OCI-LY1 (cell line): Measurements from ENCODE around the gene NAP1L5.

Source experiments
- H2AFZ ChIP-seq: fragments of 200-600 bp; sonication (generic), shearing (Covaris generic); 2 replicates; pipeline ENCODE4 v1.6.0; 2014; ENCODE audit warnings: antibody characterized with exemption, mild to moderate bottlenecking, low read length
- H3F3A ChIP-seq: fragments of 200-600 bp; sonication (generic), shearing (Covaris generic); 2 replicates; pipeline ENCODE4 v1.6.0; 2014; ENCODE audit warnings: mild to moderate bottlenecking, antibody characterized with exemption, low read length, moderate library complexity; ENCODE audit not compliant: insufficient read depth
- H3K27ac ChIP-seq: fragments of 200-600 bp; sonication (generic); 2 replicates; pipeline ENCODE4 v1.5.1; 2014; ENCODE audit warnings: low read length, mixed run types, mild to moderate bottlenecking, low read depth; ENCODE audit not compliant: poor library complexity, severe bottlenecking
- H3K27me3 ChIP-seq: fragments of 200-600 bp; sonication (generic); 2 replicates; pipeline ENCODE4 v1.6.0; 2014; ENCODE audit warnings: antibody characterized with exemption, mild to moderate bottlenecking, low read length, moderate library complexity; ENCODE audit not compliant: insufficient read depth
- H3K36me3 ChIP-seq: fragments of 200-600 bp; sonication (generic); 2 replicates; pipeline ENCODE4 v1.6.1; 2014; ENCODE audit warnings: mild to moderate bottlenecking, antibody characterized with exemption, low read length, moderate library complexity, mixed read lengths; ENCODE audit not compliant: insufficient read depth
- H3K4me1 ChIP-seq: fragments of 200-600 bp; sonication (generic); 2 replicates; pipeline ENCODE4 v1.5.1; 2014; ENCODE audit warnings: mild to moderate bottlenecking, low read length, moderate library complexity; ENCODE audit not compliant: insufficient read depth, severe bottlenecking
- H3K4me2 ChIP-seq: fragments of 200-600 bp; sonication (generic), shearing (Covaris generic); 2 replicates; pipeline ENCODE4 v1.6.1; 2014; ENCODE audit warnings: low read length
- H3K4me3 ChIP-seq: fragments of 200-600 bp; sonication (generic); 2 replicates; pipeline ENCODE4 v1.5.1; 2014; ENCODE audit warnings: low read length, low read depth, mild to moderate bottlenecking, mixed read lengths; ENCODE audit not compliant: poor library complexity, severe bottlenecking
- H3K79me2 ChIP-seq: fragments of 200-600 bp; shearing (Covaris generic); 2 replicates; pipeline ENCODE4 v1.6.1; 2016; ENCODE audit warnings: mixed run types, low read length, mixed read lengths; ENCODE audit not compliant: insufficient read depth
- H3K9ac ChIP-seq: fragments of 200-600 bp; sonication (generic), shearing (Covaris generic); 2 replicates; pipeline ENCODE4 v1.6.1; 2014; ENCODE audit warnings: mild to moderate bottlenecking, low read length, mixed read lengths
- H3K9me2 ChIP-seq: fragments of 200-600 bp; sonication (generic), shearing (Covaris generic); 2 replicates; pipeline ENCODE4 v1.6.1; 2014; ENCODE audit warnings: low read depth, mild to moderate bottlenecking, low read length, mixed read lengths
- H3K9me3 ChIP-seq: fragments of 200-600 bp; shearing (Covaris generic); 2 replicates; pipeline ENCODE4 v1.6.1; 2014; ENCODE audit warnings: low read length, mixed read lengths
- H4K20me1 ChIP-seq: fragments of 200-600 bp; sonication (generic), shearing (Covaris generic); 2 replicates; pipeline ENCODE4 v1.6.0; 2016; ENCODE audit warnings: mild to moderate bottlenecking, low read length; ENCODE audit not compliant: insufficient read depth
- EZH2 ChIP-seq: fragments of 200-600 bp; sonication (generic), shearing (Covaris generic); IDR thresholded peaks from 2 replicates; pipeline ENCODE4 v1.8.0; 2017; ENCODE audit warnings: borderline replicate concordance, mixed run types, mild to moderate bottlenecking, antibody characterized with exemption, low read length, moderate library complexity, mixed read lengths
- TF ChIP-seq, protein P1 (sequence below): fragments of 200-600 bp; sonication (generic), shearing (Covaris generic); IDR thresholded peaks from 2 replicates; pipeline ENCODE4 v1.5.1; 2017; ENCODE audit warnings: mild to moderate bottlenecking, antibody characterized with exemption, low read length, moderate library complexity, mixed read lengths

Gene NAP1L5

DNA sequence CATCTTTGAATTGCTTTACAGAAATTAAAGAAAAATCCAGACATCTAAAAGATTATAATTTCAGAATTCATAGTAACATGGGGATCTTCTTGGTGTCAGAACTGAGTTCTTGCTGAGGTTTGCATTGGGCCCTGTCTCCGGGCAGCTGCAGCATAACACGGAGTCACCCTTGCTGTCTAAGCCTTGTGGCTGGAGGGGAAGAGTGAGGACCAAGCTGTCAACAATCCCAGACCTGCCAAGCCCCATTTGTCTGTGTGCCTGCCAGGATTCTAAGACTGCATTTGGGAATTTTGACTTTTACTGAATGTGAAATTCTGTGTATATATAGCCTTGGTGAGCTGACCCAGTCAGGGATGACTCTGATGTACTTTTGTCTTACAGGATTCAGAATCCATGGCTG is 25.2 kb upstream of the NAP1L5 start:
- Histone ChIP-seq H3K9ac (no peak overlapping the region), H3F3A (no peaks in the 10 kb centered on the region), H3K4me2 (no peak overlapping the region), H3K9me2 (no peaks in the 10 kb centered on the region), H3K79me2 (no peaks in the 10 kb centered on the region), H3K27me3 (no peaks in the 10 kb centered on the region), H2AFZ (no peak overlapping the region), H3K4me3 (no peak overlapping the region), H3K27ac (no peak overlapping the region), H3K36me3 (peaks cover 5% of the 10 kb centered on the region; the same call in 1 of the 2 replicates), H3K4me1 (no peaks in the 10 kb centered on the region), H3K9me3 (no peaks in the 10 kb centered on the region), H4K20me1 (no peaks in the 10 kb centered on the region)
- TF ChIP-seq EZH2: no peak
- TF ChIP-seq, protein P1, sequence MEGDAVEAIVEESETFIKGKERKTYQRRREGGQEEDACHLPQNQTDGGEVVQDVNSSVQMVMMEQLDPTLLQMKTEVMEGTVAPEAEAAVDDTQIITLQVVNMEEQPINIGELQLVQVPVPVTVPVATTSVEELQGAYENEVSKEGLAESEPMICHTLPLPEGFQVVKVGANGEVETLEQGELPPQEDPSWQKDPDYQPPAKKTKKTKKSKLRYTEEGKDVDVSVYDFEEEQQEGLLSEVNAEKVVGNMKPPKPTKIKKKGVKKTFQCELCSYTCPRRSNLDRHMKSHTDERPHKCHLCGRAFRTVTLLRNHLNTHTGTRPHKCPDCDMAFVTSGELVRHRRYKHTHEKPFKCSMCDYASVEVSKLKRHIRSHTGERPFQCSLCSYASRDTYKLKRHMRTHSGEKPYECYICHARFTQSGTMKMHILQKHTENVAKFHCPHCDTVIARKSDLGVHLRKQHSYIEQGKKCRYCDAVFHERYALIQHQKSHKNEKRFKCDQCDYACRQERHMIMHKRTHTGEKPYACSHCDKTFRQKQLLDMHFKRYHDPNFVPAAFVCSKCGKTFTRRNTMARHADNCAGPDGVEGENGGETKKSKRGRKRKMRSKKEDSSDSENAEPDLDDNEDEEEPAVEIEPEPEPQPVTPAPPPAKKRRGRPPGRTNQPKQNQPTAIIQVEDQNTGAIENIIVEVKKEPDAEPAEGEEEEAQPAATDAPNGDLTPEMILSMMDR: no peak

DNA sequence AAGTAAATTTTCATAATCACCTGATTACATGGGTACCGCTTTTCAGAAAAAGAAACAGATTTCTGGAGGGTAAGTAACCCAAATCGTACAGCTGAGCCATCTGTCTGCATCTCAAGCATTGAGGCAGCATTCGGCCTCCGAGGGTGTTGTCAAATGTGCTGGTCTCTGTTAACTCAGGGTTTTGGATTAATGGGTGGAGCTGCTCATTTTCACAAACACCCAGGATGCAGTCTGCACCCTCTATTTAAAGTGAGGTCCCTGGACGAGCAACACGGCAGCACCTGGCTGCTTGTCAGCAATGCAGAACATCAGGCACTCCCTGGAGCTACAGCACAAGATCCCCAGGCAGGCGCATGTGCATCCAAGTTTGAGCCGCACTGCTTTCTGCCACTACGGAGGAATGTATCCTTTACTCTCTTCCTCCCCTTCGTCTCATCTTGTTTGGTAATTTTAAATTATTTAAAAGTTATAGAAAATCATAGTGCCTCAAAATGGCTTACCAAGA is 24.7 kb upstream of the NAP1L5 start:
- H3F3A ChIP-seq: no peaks in the 10 kb centered on the region
- no peaks in the 10 kb centered on the region for H3K79me2 ChIP-seq
- H3K9me3 ChIP-seq: peaks cover 5% of the 10 kb centered on the region
- H3K9ac ChIP-seq: no peak overlapping the region
- H3K36me3 ChIP-seq: peaks cover 10% of the 10 kb centered on the region
- no peaks in the 10 kb centered on the region for H4K20me1 ChIP-seq
- no peak for TF ChIP-seq EZH2
- TF ChIP-seq, protein P1: no peak
- no peak overlapping the region for H3K4me2 ChIP-seq
- H3K9me2 ChIP-seq: no peaks in the 10 kb centered on the region
- no peak overlapping the region for H2AFZ ChIP-seq
- H3K27me3 ChIP-seq: no peaks in the 10 kb centered on the region
- no peak overlapping the region for H3K27ac ChIP-seq
- no peak overlapping the region for H3K4me3 ChIP-seq
- no peaks in the 10 kb centered on the region for H3K4me1 ChIP-seq

DNA sequence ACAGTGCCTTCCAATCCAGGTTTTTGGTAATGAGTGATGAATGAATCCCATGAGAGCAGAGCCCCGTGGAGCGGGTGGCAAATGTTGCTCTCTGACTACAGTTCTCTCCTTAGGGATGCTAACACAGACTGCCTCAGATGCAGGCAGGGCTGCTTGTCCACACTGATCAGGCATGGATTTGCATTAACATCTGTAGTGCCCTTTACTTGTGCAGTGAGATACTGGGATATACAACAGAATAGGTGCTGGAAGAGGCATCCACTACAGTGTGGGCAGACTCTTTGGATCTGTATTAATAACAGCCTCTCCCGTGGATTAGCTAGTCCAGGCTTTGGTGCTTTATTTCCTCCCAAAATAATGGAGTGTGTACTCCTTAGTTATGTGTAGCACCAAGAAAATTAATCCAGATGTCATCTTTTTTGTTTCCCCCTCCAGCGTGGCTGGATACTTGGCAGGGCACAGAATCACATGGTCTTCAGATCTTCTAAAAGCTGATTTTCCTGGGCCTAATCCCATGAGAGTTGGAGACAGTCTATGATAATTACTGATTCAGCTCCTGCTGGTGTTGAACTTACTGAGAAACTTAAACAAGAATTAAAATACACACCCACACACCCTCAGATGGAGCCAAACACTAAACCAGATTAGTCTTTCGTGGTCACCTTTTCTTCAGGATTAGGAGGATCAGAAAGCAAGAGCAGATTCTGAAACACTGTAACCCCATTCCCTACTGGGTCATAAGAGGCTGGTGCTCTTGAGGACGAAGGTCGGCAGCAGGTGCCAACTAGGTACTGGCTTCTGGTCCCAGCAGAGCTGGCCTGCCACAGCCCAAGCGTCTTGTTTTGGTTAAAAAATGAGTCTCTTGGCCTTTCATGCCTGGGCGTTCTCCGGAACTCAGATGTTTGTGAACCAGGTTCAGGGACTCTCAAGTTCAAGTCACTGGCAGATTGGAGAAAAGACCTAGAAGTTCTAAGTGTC is 23.1 kb upstream of the NAP1L5 start:
- no peak overlapping the region for H3K9ac ChIP-seq
- H3K4me1 ChIP-seq: no peaks in the 10 kb centered on the region
- H3K4me2 ChIP-seq: no peak overlapping the region
- H3K27ac ChIP-seq: no peak overlapping the region
- TF ChIP-seq, protein P1: no peak
- no peak for TF ChIP-seq EZH2
- no peaks in the 10 kb centered on the region for H3K79me2 ChIP-seq
- H2AFZ ChIP-seq: no peak overlapping the region
- H3K9me3 ChIP-seq: peaks cover 8% of the 10 kb centered on the region
- peaks cover 16% of the 10 kb centered on the region for H3K36me3 ChIP-seq
- no peaks in the 10 kb centered on the region for H3K9me2 ChIP-seq
- H4K20me1 ChIP-seq: no peaks in the 10 kb centered on the region
- H3K27me3 ChIP-seq: no peaks in the 10 kb centered on the region
- H3K4me3 ChIP-seq: no peak overlapping the region
- no peaks in the 10 kb centered on the region for H3F3A ChIP-seq
